Articular chondrocyte of knee joint (primary cell): Measurements from ENCODE around the gene APOB. TPM values are rescaled to one million over a fixed set of nuclear protein-coding genes. Genes with fewer than 3 reads are reported as not detected.

ENCODE experiments used
- total RNA-seq: library from RNA; depleted of rRNA; stranded (reverse); fragments of >200 nt; gene quantifications from 2 replicates; pipeline ENCODE4 v1.2.3, GENCODE V29; 2012

The APOB gene
- total RNA-seq: 0.65 and 1.7 TPM in 2 replicates

GRCh38 chr2:21043744-21044532 lies at the start of gene APOB:
Gene APOB, minus strand, starts transcription at chr2:21044073. Its CDS starts 128 bp downstream, at chr2:21043945.

Other genes with a start within 250 kb of the APOB start
- 20.4 and 22.9 TPM in 2 replicates for gene LDAH, start 221.0 kb downstream of the APOB start, total RNA-seq
- under 0.01 TPM in 1 of 2 replicates, not detected in the other for gene TDRD15, start 79.9 kb upstream of the APOB start, total RNA-seq